GM12878 (cell line): ENCODE measurements around the gene NUPR1. TPM values are rescaled to one million over a fixed set of nuclear protein-coding genes. Genes with fewer than 3 reads are reported as not detected.

Experiments used
- ATAC-seq: fragments of 200-7000 bp; cut with Tn5 transposase; 3 replicates; pipeline ENCODE4 v1.9.1; 2020; ENCODE audit warnings: mild to moderate bottlenecking, moderate library complexity
- BruUV-seq: library from RNA; stranded (reverse); fragments of 400-500 nt; replicated peaks from 2 replicates; lab custom pipeline; 2021; lab: Mats Ljungman, UMichigan
- CTCF ChIA-PET: fragments of 300-600 bp; sonication (Branson Sonifier 250); formaldehyde crosslinking; extraction: SDS; loops from one replicate; lab custom pipeline; 2021; ENCODE audit warnings: inconsistent platforms; lab: Yijun Ruan, JAX
- POLR2A ChIA-PET: fragments of 350-600 bp; formaldehyde crosslinking; extraction: SDS; loops from one replicate; lab custom pipeline; 2021; ENCODE audit warnings: inconsistent platforms; lab: Charles Lee
- RAD21 ChIA-PET: fragments of 300-600 bp; sonication (Branson Sonifier 250); formaldehyde crosslinking; loops from one replicate; lab custom pipeline; 2023; ENCODE audit warnings: antibody characterized with exemption; ENCODE audit not compliant: unreplicated experiment; lab: Charles Lee
- SMC1A ChIA-PET: fragments of 300-600 bp; sonication (Branson Sonifier 250); formaldehyde crosslinking; loops from one replicate; lab custom pipeline; 2023; ENCODE audit not compliant: unreplicated experiment, uncharacterized antibody; lab: Charles Lee
- DNase-seq: peaks from one replicate; pipeline ENCODE4 v3.0.0-alpha.2; 2011; ENCODE audit warnings: low read depth, low spot score
- FAIRE-seq: peaks from 3 replicates; lab custom pipeline; 2011; peaks lifted over from hg19 to GRCh38; lab: Jason Lieb, UNC
- H2AFZ ChIP-seq: 2 replicates; pipeline ENCODE4 v1.6.0; 2011; ENCODE audit warnings: low read depth, low read length, control low read depth; ENCODE audit not compliant: control insufficient read depth
- H3K27ac ChIP-seq: 2 replicates; pipeline ENCODE4 v1.5.1; 2011; ENCODE audit warnings: control low read depth; ENCODE audit not compliant: control insufficient read depth, insufficient read depth
- H3K27me3 ChIP-seq, 2 experiments: replicated peaks in 1 of 2; 2 replicates each; pipeline versions ENCODE4 v1.6.0 to v1.6.1; 2011; ENCODE audit warnings: low read length in 1 of 2; ENCODE audit not compliant: control insufficient read depth in 2 of 2, insufficient read depth in 2 of 2
- H3K36me3 ChIP-seq, 2 experiments: 2 replicates each; pipeline ENCODE4 v1.5.1; 2011; ENCODE audit warnings: low read length in 1 of 2; ENCODE audit not compliant: control insufficient read depth in 2 of 2, insufficient read depth in 2 of 2
- H3K4me1 ChIP-seq: 2 replicates; pipeline ENCODE4 v1.6.1; 2011; ENCODE audit warnings: mild to moderate bottlenecking, low read length, moderate library complexity, mixed read lengths; ENCODE audit not compliant: control insufficient read depth, insufficient read depth
- H3K4me2 ChIP-seq: 2 replicates; pipeline ENCODE4 v1.6.0; 2011; ENCODE audit warnings: control low read depth; ENCODE audit not compliant: control insufficient read depth, insufficient read depth
- H3K4me3 ChIP-seq: fragments of 200-600 bp; sonication (generic); 2 replicates; pipeline ENCODE4 v1.5.1; 2016
- H3K79me2 ChIP-seq: 2 replicates; pipeline ENCODE4 v1.6.0; 2011; ENCODE audit warnings: low read length; ENCODE audit not compliant: control insufficient read depth, insufficient read depth
- H3K9ac ChIP-seq: 2 replicates; pipeline ENCODE4 v1.8.0; 2011; ENCODE audit warnings: low read length, control low read depth, mixed read lengths; ENCODE audit not compliant: control insufficient read depth, insufficient read depth
- H3K9me3 ChIP-seq: replicated peaks from 3 replicates; pipeline ENCODE4 v1.5.1; 2011; ENCODE audit warnings: mild to moderate bottlenecking, low read length; ENCODE audit not compliant: control insufficient read depth, insufficient read depth
- H4K20me1 ChIP-seq: 2 replicates; pipeline ENCODE4 v1.6.0; 2011; ENCODE audit not compliant: control insufficient read depth, insufficient read depth
- BCL3 ChIP-seq: IDR thresholded peaks from 2 replicates; pipeline ENCODE4 v1.6.1; 2011; ENCODE audit warnings: borderline replicate concordance, low read depth, mild to moderate bottlenecking, moderate library complexity, low read length; ENCODE audit not compliant: insufficient read depth, poor library complexity, severe bottlenecking
- BHLHE40 ChIP-seq, 2 experiments: fragments of 450-650 bp in 1 of 2; IDR thresholded peaks; 2 replicates each; pipeline ENCODE4 v1.6.1; 2011 to 2017; ENCODE audit warnings: low read depth in 2 of 2, borderline replicate concordance in 1 of 2, improper control_type of control experiment in 1 of 2, low read length in 1 of 2, mild to moderate bottlenecking in 1 of 2
- CBX3 ChIP-seq: fragments of 200-600 bp; sonication (generic); IDR thresholded peaks from 2 replicates; pipeline ENCODE4 v1.6.1; 2016; ENCODE audit warnings: low read depth, borderline replicate concordance
- CHD1 ChIP-seq: IDR thresholded peaks from 2 replicates; pipeline ENCODE4 v1.6.1; 2012; ENCODE audit warnings: low read depth, low read length, improper control_type of control experiment
- FOXK2 ChIP-seq: fragments of 450-650 bp; IDR thresholded peaks from 2 replicates; pipeline ENCODE4 v1.6.1; 2017; ENCODE audit warnings: mild to moderate bottlenecking, moderate library complexity
- LARP7 ChIP-seq: fragments of 450-650 bp; IDR thresholded peaks from 2 replicates; pipeline ENCODE4 v1.6.1; 2017; ENCODE audit warnings: mild to moderate bottlenecking
- NFIC ChIP-seq: IDR thresholded peaks from 2 replicates; pipeline ENCODE4 v1.6.1; 2012; ENCODE audit warnings: low read depth, mild to moderate bottlenecking, inconsistent platforms, low read length, moderate library complexity
- TAF1 ChIP-seq: IDR thresholded peaks from 2 replicates; pipeline ENCODE4 v1.6.1; 2011; ENCODE audit warnings: mild to moderate bottlenecking, low read depth, low read length, borderline replicate concordance
- ZNF274 ChIP-seq: IDR thresholded peaks from one replicate; pipeline ENCODE4 v1.8.0; 2011; ENCODE audit not compliant: insufficient read length, insufficient read depth
- ZSCAN29 ChIP-seq: fragments of 450-650 bp; IDR thresholded peaks from 2 replicates; pipeline ENCODE4 v1.6.1; 2017; ENCODE audit warnings: mild to moderate bottlenecking, moderate library complexity
- WGBS: methylation state at CpG from one replicate; pipeline ENCODE4 v1.1.6; 2016; ENCODE audit warnings: low lambda C conversion rate; ENCODE audit not compliant: insufficient replicate concordance, insufficient coverage; ENCODE audit errors: missing lambda C conversion rate; 5-methylcytosine and 5-hydroxymethylcytosine counted together
- in situ Hi-C: fragments of 300-500 bp; cut with MboI; formaldehyde crosslinking; loops from 9 replicates; pipeline ENCODE4 v1.14.3; 2018; ENCODE audit warnings: mixed read lengths
- intact Hi-C: fragments of 100-400 bp; cut with micrococcal nuclease; formaldehyde crosslinking; loops from one replicate; pipeline ENCODE4 v1.14.2; 2022; ENCODE audit not compliant: unreplicated experiment
- polyA plus RNA-seq, 11 experiments: library from polyadenylated mRNA; depleted of rRNA in 4 of 11; unstranded in 6 of 11; stranded (reverse) in 5 of 11; fragments of >200 nt; fragmentation: Nextera tagmentation in 4 of 11; fragmentation: Illumina TruSeq in 1 of 11; extraction: Ambion mirVana in 4 of 11; extraction: Trizol in 1 of 11; gene quantifications; 1 replicate in 1 of 11; 2 replicates in 10 of 11; pipeline versions ENCODE4 v1.2.1 to v1.2.3, GENCODE V29; 2011 to 2016; ENCODE audit warnings: inconsistent platforms in 2 of 11, missing spikeins in 2 of 11, low read depth in 1 of 11
- total RNA-seq, 4 experiments: library from RNA; depleted of rRNA in 3 of 4; stranded (reverse); fragments of >200 nt in 3 of 4; fragmentation: Illumina TruSeq in 1 of 4; extraction: Trizol in 1 of 4; gene quantifications; 2 replicates each; pipeline versions ENCODE4 v1.2.1 to v1.2.3, GENCODE V29; 2013 to 2021
- TF ChIP-seq, protein P1 (sequence below): fragments of 450-650 bp; IDR thresholded peaks from 2 replicates; pipeline ENCODE4 v1.6.1; 2016; ENCODE audit warnings: mild to moderate bottlenecking, moderate library complexity, borderline replicate concordance

The NUPR1 gene
- total and polyA plus RNA-seq, 10 of the 15 experiments (the other 5 are each of a cell fraction or from before 2014, with no cell fraction given): 0.04 to 0.78 (median 0.17) TPM; not detected in 2

- H3K4me2 ChIP-seq: no peak overlapping the region
- CTCF ChIA-PET: interaction anchor here (1.3 kb wide), 1 partner anchor 13 kb away, joined by 3 read pairs; no protein-coding TSS in a partner anchor
- SMC1A ChIA-PET: interaction anchor here (0.6 kb wide), 1 partner anchor 72 kb away, joined by 3 read pairs; no protein-coding TSS in a partner anchor
- intact Hi-C loops: no loop called here
- no peaks in the 10 kb centered on the region for H3K27me3 ChIP-seq
- H3K36me3 ChIP-seq: peaks cover 8 to 11% of the 10 kb centered on the region in 2 experiments; a peak in 3 of 4 replicates
- no peak for FAIRE-seq
- H4K20me1 ChIP-seq: no peaks in the 10 kb centered on the region
- H3K9me3 ChIP-seq: no peaks in the 10 kb centered on the region
- no peak overlapping the region for H3K27ac ChIP-seq
- H3K79me2 ChIP-seq: no peaks in the 10 kb centered on the region
- 85% methylated on average over 11 of the region's 11 CpGs for WGBS
- no peak overlapping the region for H3K9ac ChIP-seq
- no TSS peak for BruUV-seq
- POLR2A ChIA-PET: no interaction called here
- TF ChIP-seq CHD1: no peak
- TF ChIP-seq CBX3: no peak
- no peak for TF ChIP-seq BCL3
- TF ChIP-seq, protein P1, sequence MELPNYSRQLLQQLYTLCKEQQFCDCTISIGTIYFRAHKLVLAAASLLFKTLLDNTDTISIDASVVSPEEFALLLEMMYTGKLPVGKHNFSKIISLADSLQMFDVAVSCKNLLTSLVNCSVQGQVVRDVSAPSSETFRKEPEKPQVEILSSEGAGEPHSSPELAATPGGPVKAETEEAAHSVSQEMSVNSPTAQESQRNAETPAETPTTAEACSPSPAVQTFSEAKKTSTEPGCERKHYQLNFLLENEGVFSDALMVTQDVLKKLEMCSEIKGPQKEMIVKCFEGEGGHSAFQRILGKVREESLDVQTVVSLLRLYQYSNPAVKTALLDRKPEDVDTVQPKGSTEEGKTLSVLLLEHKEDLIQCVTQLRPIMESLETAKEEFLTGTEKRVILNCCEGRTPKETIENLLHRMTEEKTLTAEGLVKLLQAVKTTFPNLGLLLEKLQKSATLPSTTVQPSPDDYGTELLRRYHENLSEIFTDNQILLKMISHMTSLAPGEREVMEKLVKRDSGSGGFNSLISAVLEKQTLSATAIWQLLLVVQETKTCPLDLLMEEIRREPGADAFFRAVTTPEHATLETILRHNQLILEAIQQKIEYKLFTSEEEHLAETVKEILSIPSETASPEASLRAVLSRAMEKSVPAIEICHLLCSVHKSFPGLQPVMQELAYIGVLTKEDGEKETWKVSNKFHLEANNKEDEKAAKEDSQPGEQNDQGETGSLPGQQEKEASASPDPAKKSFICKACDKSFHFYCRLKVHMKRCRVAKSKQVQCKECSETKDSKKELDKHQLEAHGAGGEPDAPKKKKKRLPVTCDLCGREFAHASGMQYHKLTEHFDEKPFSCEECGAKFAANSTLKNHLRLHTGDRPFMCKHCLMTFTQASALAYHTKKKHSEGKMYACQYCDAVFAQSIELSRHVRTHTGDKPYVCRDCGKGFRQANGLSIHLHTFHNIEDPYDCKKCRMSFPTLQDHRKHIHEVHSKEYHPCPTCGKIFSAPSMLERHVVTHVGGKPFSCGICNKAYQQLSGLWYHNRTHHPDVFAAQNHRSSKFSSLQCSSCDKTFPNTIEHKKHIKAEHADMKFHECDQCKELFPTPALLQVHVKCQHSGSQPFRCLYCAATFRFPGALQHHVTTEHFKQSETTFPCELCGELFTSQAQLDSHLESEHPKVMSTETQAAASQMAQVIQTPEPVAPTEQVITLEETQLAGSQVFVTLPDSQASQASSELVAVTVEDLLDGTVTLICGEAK: no peak
- no peak for TF ChIP-seq LARP7
- TF ChIP-seq ZSCAN29: no peak
- TF ChIP-seq ZNF274: no peak
- TF ChIP-seq TAF1: no peak
- TF ChIP-seq NFIC: no peak
- TF ChIP-seq BHLHE40 (IDR thresholded peaks at IDR 0.05; ENCODE audit: borderline replicate concordance in 1 of 2, low read depth in 2 of 2, low read length in 1 of 2): no peak
- no peak for TF ChIP-seq FOXK2
- TF ChIP-seq, all 136 proteins: peak for 0
- ATAC-seq (no peak), DNase-seq (no peak)
- Histone ChIP-seq H2AFZ (no peak overlapping the region), H3K4me1 (no peaks in the 10 kb centered on the region; the same call in 1 of the 2 replicates), H3K4me3 (no peak overlapping the region)
- RAD21 ChIA-PET: no interaction called here
- in situ Hi-C loops: no loop called here
These were observed 46.9 kb upstream of the NUPR1 start for GRCh38 chr16:28585674-28586073.
